Activated CD4-positive, CD25-positive, alpha-beta regulatory T cell treated with anti-CD3 and anti-CD28 coated beads, Interleukin-2, amount 50 U/mL, for 16 hours (primary cell): ENCODE data around the gene MAN1B1.

Experiments used
- DNase-seq: peaks from one replicate; pipeline ENCODE4 v3.0.0-alpha.2; 2020; ENCODE audit warnings: low read depth, low spot score

MAN1B1 gene

DNA sequence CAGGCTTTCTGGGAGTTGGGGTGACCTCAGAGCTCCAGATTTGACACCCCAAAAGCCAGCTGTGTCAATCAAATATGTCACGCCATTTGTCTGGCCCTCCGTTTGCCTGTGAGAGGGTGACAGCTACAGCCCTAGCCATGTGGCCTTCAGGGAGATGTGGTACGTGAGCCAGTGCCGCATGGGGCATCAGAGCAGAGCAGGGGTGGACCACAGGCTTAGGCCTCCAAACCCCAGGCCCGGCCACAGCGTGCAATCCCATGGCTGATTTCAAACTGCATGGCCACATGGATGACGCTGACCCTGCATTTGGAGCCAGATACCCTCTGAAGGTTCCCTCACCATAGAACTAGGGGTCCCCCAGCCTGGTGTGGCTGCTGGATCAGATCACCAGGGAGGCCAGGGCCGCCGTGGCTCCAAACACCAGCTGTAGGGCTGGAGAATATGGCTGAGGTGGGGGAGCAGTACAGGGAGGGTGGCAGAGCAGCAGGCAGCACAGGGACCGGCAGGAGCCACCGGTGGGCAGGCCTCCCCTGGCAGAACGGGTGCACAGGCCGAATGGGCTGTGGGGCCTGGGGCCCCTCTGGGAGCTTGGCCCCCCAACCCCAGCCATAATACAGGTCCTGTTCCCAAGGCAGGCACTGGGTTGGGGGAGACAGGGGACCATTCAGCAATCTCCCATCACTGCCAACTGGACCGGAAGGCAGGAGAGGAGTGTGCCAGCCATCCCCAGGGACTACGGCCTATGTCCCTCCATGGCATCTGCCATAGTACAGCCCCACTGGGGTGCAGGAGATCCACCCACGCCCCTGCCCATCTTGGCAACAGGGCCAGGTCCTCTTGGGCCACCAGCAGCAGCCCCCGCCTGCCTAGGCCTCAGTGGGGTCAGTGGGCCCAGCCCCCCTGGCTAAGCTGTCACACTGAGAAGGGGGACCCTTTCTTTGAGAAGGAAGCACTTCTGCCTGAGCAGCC, 18.0 kb upstream of the MAN1B1 start:
- no peak for DNase-seq

DNA sequence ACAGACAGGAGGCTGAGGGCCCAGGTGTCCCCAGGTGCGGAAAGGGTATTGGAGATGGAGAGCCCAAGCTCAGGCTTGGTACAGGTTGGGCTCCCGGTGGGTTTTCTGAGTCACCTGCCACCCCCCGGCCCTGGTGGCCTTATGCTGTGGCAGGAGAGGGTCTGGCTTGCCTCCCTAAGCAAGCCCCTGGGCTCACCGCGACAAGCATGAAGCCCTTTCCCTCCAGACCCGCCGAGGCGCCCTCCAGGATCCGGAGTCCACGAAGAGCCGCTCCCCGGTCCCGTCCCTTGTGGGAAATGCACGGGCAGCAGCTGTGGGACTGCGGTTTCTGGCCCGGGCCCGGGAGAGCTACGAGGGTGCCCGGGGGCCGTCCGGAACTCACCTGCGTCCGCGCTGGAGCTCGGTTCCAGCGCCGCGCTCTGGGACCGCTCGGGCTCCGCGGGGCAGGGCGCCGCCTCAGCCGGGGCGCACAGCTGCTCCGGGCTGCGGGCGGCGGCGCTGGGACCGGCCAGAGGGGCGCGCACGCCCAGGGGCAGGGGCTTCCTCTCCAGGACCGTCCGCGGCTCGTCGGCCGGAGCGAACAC, 17.2 kb upstream of the MAN1B1 start:
- no peak for DNase-seq

GRCh38 chr9:137070201-137070905, 16.4 kb upstream of the MAN1B1 start, which contains the start of gene SAPCD2:
TSS of gene SAPCD2 (minus strand) at chr9:137070557. CDS start at chr9:137070460, 97 bp downstream.
- peak; percentile 74 for DNase-seq

- no peak for DNase-seq
These were observed 15.9 kb upstream of the MAN1B1 start for GRCh38 chr9:137070906-137071275.

DNA sequence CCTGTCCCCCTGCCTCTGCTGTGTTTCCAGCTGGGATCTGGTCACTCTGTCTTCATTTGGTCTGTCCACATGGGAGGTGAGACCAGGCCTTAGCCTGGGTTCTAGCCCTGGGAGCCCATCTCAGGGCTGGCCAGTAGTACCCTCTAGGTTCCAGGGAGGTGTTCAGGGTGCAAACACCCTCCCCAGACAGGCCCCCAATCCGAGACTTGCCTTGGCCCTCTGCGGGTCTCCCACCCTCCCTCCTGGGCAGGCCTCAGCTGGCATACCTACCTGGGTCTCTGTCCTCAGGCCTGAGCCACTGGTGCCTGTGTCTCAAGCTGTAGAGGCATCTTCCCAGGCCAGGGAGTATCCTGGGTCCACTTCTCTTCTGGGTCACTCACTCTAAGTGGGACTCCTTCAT, 15.5 kb upstream of the MAN1B1 start:
- no peak for DNase-seq

DNA sequence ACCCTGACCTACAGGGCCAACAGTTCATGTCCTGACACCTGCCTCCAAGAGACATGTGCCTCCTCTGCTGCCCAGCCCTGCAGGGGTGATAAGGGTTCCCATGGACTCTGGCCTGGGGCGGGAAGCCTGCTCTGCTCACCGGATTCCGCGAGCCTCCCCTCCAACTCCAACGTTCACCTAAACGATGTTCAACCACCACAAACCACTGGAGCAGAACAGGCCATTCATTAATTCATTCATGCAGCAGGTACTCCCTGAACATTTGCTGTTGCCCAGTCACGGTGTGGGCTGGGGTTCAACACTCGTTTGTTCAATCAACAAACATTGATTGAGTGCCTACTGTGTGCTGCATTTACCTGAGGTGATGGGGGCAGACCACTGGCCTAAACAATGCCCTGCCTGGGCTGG, 12.8 kb upstream of the MAN1B1 start:
- DNase-seq, result no peak

DNA sequence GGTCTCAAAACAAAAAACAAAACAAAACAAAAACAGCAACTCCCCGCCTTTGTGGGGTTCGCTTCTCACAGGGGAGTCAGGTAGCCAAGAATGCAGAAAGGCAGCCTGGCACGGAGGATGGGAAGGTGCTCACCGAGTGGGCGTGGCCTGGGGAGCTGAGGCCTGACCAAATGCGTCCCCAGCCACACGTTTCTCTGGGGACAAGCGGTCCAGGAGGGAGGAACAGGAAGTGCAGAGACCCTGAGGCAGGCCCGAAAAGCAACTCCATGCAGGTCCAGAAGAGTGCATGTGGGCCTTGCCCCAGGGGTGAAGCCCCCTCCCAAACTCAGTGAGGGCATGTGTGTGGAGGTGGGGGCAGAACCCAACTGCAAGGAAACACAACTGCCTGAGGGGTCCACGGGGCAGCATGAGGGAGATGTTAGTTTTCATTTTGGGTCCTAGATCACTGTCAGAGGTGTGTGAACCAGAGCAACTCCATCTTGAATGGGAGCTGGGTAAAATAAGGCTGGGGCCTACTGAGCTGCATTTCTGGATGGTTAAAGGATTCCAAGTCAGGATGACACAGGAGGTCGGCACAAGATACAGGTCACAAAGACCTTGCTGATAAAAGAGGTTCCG, 12.0 kb upstream of the MAN1B1 start:
- no peak for DNase-seq

- DNase-seq, result no peak
These were observed 11.5 kb upstream of the MAN1B1 start for GRCh38 chr9:137075275-137075775.

- DNase-seq, result no peak
These were observed 10.2 kb upstream of the MAN1B1 start for GRCh38 chr9:137076636-137077009.

- DNase-seq, result no peak
These were observed 9.6 kb upstream of the MAN1B1 start, which contains the start of gene UAP1L1 for GRCh38 chr9:137077010-137077747. TSS of gene UAP1L1 (plus strand) at chr9:137077517. CDS start at chr9:137077533, 16 bp downstream.

DNA sequence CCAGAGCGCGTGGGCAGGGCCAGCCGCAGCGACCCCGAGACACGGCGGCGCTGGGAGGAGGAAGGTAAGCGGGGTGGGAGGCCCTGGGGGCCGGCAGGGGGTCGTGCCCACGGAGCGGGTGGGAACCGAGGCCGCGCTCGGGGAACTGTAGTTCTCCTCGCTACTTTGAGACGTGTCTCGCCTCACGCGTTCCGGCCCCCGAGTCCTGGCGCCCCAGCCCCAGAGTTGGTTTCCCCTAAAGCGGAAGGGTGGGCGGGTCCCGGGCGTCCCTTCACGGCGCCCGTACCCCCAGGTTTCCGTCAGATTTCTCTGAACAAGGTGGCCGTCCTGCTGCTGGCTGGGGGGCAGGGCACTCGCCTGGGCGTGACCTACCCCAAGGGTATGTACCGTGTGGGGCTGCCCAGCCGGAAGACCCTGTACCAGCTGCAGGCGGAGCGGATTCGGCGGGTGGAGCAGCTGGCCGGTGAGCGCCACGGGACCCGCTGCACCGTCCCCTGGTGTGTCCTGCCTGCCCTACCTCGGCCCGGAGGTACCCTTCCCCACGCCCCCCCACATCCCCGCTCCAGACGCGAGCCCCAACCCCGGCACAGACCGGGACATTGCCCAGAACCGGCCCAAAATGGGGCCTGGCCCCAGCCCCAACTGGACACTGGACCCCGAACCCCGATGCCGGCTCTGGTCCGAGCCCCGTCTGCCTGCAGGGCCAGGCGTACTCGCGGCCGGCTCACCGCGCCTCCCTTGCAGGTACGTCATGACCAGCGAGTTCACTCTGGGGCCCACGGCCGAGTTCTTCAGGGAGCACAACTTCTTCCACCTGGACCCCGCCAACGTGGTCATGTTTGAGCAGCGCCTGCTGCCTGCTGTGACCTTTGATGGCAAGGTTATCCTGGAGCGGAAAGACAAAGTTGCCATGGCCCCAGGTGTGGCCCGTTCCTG, 8.8 kb upstream of the MAN1B1 start:
- no peak for DNase-seq

DNA sequence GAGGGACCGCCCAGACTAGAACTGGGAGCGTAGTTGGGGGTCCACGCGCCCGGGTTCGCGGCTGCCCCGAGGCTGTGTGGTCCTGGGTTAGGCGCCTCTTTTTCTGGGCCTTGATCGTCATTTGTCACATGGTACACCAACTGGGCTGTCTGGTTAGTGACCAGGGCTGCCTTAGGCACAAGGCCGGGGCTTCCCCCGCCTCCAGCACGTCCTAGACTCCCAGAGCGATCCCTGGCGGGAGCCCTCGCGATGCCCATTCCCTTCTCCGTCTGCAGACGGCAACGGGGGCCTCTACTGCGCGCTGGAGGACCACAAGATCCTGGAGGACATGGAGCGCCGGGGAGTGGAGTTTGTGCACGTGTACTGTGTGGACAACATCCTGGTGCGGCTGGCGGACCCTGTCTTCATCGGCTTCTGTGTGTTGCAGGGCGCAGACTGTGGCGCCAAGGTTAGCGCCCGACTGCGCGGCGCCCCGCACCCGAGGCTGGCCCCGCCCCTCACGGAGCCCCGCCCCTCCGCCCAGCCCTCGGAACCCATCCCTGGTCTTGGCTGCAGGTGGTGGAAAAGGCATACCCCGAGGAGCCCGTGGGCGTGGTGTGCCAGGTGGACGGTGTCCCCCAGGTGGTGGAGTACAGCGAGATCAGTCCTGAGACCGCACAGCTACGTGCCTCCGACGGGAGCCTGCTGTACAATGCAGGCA, 7.9 kb upstream of the MAN1B1 start:
- DNase-seq, result no peak

- no peak for DNase-seq
These were observed 7.4 kb upstream of the MAN1B1 start for GRCh38 chr9:137079401-137079787.

DNA sequence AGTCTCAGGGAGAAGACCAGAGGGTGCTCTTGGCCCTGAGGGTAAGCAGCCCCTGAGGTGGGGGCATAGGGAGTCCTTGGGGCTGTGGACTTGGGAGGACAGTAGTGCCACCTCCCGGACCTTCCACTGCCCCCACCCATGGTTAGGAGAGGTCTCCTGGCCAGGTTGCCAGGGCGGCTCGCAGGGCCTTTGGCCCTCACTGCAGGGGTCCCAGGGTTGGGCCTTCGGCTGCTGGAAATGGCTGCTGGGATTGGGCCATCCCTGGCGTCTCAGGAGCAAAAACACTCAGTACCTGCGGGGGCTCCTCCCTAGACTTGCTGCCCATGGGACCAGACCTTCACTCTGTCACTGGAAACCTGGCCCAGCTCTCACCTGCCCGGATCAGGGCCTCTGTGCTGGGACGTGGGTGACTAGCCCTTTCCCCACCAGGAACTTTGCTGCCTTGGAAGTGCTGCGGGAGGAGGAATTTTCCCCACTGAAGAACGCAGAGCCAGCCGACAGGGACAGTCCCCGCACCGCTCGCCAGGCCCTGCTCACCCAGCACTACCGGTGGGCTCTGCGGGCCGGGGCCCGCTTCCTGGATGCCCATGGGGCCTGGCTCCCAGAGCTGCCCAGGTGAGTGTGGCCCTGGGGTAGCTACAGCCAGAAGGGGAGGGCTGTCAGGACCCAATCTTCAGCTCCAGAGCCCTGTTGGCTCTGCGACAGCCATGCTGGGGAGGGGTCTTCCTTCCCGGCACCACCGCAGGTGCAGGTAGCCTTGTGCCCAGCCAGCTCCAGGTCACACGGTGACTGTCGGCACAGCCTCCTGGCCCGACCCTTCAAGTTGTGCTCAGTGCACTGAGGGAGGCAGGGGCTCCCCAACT, 6.3 kb upstream of the MAN1B1 start:
- DNase-seq, result no peak

DNA sequence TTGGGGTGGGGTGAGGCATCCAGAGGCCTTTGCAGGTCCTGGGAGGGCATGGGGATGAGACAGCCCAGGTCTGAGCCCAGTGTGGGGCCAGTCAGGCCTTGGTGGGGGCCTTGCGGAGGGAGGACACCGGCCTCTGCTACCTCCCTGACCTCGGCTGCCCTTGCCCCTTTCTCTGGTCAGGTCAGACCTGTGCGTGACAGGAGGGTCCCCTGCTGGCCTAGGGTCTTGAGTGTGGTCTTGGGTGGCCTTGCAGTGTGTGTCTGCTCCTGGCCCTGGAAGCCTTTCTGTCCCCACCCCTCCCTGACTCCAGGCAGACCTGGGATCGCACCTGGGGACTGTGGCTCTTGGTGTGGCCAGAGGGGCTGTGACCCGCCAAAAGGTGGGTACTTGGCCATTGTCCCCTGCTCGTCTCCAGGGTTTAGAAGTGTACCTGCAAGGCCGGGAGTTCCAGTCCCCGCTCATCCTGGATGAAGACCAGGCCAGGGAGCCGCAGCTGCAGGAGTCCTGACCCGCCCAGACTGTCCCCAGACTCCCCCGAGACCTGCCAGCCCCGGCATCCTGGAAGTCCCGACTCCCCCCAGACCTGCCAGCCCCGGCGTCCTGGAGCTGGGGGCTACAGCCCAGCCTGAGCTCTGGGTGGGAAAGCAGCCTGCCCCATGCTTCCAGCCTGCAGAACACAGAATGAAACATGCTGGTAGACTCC, 4.4 kb upstream of the MAN1B1 start:
- no peak for DNase-seq

DNA sequence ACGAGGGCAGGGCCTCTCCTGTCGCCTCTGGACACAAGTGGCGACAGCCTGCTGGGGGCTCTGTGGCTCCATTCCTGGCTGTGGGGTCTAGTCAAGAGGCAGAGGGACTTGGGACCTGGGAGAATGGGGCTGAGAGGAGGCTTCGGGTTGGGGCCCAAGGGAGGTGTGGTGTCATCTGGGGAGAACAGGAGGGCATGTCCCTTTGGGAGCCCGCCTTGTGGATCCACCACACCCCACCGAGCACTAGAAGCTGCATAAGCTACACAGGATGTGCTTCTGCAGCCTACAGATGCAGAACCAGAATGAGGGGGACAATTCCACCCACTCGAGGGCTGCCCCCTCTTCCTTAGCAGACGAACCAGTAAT, 3.9 kb upstream of the MAN1B1 start:
- DNase-seq, result no peak

- DNase-seq, result no peak
These were observed 3.3 kb upstream of the MAN1B1 start for GRCh38 chr9:137083394-137084004.
